Thymus (tissue), 11 donors: ENCODE data around the gene EIF4EBP3. TPM values are rescaled to one million over a fixed set of nuclear protein-coding genes. Genes with fewer than 3 reads are reported as not detected.

Source experiments
- DNase-seq, 9 donors: peaks; one replicate each; pipeline ENCODE4 v3.0.0-alpha.2; 2013; ENCODE audit warnings: low spot score in 9 of 9, low read depth in 6 of 9, missing footprints in 1 of 9
- H3K27ac ChIP-seq, 2 donors: one replicate each; pipeline ENCODE4 v1.5.1; 2013; ENCODE audit warnings: control low read depth in 1 of 2, low read depth in 1 of 2, low read length in 1 of 2, mild to moderate bottlenecking in 1 of 2, moderate library complexity in 1 of 2
- H3K27me3 ChIP-seq, 2 donors: one replicate each; pipeline ENCODE4 v1.5.1; 2013; ENCODE audit warnings: low read length in 1 of 2; ENCODE audit not compliant: control insufficient read depth in 2 of 2, insufficient read depth in 1 of 2
- H3K36me3 ChIP-seq, 2 donors: one replicate each; pipeline ENCODE4 v1.5.1; 2013; ENCODE audit warnings: low read length in 1 of 2, mild to moderate bottlenecking in 1 of 2, moderate library complexity in 1 of 2; ENCODE audit not compliant: control insufficient read depth in 2 of 2, insufficient read depth in 2 of 2
- H3K4me1 ChIP-seq, 2 donors: one replicate each; pipeline ENCODE4 v1.5.1; 2013; ENCODE audit warnings: low read length in 2 of 2; ENCODE audit not compliant: control insufficient read depth in 2 of 2, insufficient read depth in 2 of 2
- H3K4me3 ChIP-seq, 2 donors: one replicate each; pipeline ENCODE4 v1.5.1; 2013; ENCODE audit warnings: low read length in 2 of 2, control low read depth in 1 of 2, mild to moderate bottlenecking in 1 of 2
- H3K9me3 ChIP-seq, 2 donors: one replicate each; pipeline ENCODE4 v1.5.1; 2013; ENCODE audit warnings: low read length in 1 of 2, mild to moderate bottlenecking in 1 of 2; ENCODE audit not compliant: control insufficient read depth in 2 of 2, insufficient read depth in 1 of 2
- WGBS: extraction: QIAGEN DNeasy Blood & Tissue Kit; methylation state at CpG from one replicate; pipeline ENCODE4 v1.1.7; 2013; 5-methylcytosine and 5-hydroxymethylcytosine counted together
- polyA plus RNA-seq: library from polyadenylated mRNA; stranded (reverse); fragments of 200-250 nt; gene quantifications from one replicate; pipeline ENCODE4 v1.2.3, GENCODE V29; 2013
- total RNA-seq: library from RNA; stranded (reverse); fragments of 120-200 nt; gene quantifications from one replicate; pipeline ENCODE4 v1.2.4, GENCODE V29; 2013
- donor health status: healthy.

EIF4EBP3 gene
- total and polyA plus RNA-seq, 2 donors: 4.5 to 48.7 TPM

GRCh38 chr5:140542972-140543371, 4.5 kb upstream of the EIF4EBP3 start:
- Histone ChIP-seq H3K27me3 (no peaks in the 10 kb centered on the region), H3K4me3 (no peak overlapping the region), H3K9me3 (no peaks in the 10 kb centered on the region), H3K27ac (no peak overlapping the region), H3K36me3 (peaks cover 8 to 60% of the 10 kb centered on the region in 2 donors), H3K4me1 (peaks cover 4 to 13% of the 10 kb centered on the region in 2 donors)
- DNase-seq: no peak
- WGBS: 96% methylated on average over 5 of the region's 5 CpGs

DNA sequence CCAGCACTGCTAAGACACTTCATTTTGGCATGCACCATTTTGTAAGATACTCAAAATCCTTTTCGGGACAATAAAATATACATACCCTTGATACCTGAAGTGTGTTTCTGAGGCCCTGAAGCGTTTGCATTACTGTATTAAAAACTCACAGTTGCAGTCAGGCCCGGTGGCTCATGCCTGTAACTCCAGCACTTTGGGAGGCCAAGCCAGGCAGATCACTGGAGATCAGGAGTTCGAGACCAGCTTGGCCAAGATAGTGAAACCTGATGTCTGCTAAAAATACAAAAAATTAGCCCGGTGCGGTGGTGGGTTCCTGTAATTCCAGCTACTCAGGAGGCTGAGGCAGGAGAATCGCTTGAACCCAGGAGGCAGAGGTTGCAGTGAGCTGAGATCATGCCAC, 2.5 kb upstream of the EIF4EBP3 start:
- DNase-seq: no peak
- H3K4me3 ChIP-seq: no peak overlapping the region
- 98% methylated on average over 7 of the region's 7 CpGs for WGBS
- H3K27me3 ChIP-seq: no peaks in the 10 kb centered on the region
- H3K27ac ChIP-seq: no peak overlapping the region
- H3K9me3 ChIP-seq: no peaks in the 10 kb centered on the region
- peaks cover 9 to 30% of the 10 kb centered on the region in 2 donors for H3K4me1 ChIP-seq
- peaks cover 18 to 54% of the 10 kb centered on the region in 2 donors for H3K36me3 ChIP-seq

GRCh38 chr5:140545606-140546005, 1.9 kb upstream of the EIF4EBP3 start:
- Histone ChIP-seq H3K36me3 (peaks cover 24 to 54% of the 10 kb centered on the region in 2 donors), H3K27me3 (no peaks in the 10 kb centered on the region), H3K27ac (no peak overlapping the region), H3K9me3 (no peaks in the 10 kb centered on the region), H3K4me1 (peaks cover 9 to 30% of the 10 kb centered on the region in 2 donors), H3K4me3 (no peak overlapping the region)
- WGBS: 98% methylated on average over 10 of the region's 10 CpGs
- no peak for DNase-seq

- H3K36me3 ChIP-seq: peaks cover 30 to 54% of the 10 kb centered on the region in 2 donors
- H3K27me3 ChIP-seq: no peaks in the 10 kb centered on the region
- DNase-seq: no peak
- H3K4me3 ChIP-seq: peak overlapping the region; percentile 54 to 64
- no peaks in the 10 kb centered on the region for H3K9me3 ChIP-seq
- peak overlapping the region; percentile 39 to 73 for H3K27ac ChIP-seq
- H3K4me1 ChIP-seq: peaks cover 9 to 30% of the 10 kb centered on the region in 2 donors
- WGBS: 77% methylated on average over 13 of the region's 13 CpGs
Measured at GRCh38 chr5:140546851-140547507, 483 bp upstream of the EIF4EBP3 start.

- H3K9me3 ChIP-seq: no peaks in the 10 kb centered on the region
- H3K36me3 ChIP-seq: peaks cover 27 to 54% of the 10 kb centered on the region in 2 donors
- DNase-seq: no peak
- peaks cover 9 to 30% of the 10 kb centered on the region in 2 donors for H3K4me1 ChIP-seq
- WGBS: 13% methylated on average over 5 of the region's 5 CpGs
- no peaks in the 10 kb centered on the region for H3K27me3 ChIP-seq
- H3K4me3 ChIP-seq: peak overlapping the region; percentile 54 to 64
- H3K27ac ChIP-seq: peak overlapping the region; percentile 86 to 92
Measured at GRCh38 chr5:140548300-140548688, 832 bp downstream of the EIF4EBP3 start.

DNA sequence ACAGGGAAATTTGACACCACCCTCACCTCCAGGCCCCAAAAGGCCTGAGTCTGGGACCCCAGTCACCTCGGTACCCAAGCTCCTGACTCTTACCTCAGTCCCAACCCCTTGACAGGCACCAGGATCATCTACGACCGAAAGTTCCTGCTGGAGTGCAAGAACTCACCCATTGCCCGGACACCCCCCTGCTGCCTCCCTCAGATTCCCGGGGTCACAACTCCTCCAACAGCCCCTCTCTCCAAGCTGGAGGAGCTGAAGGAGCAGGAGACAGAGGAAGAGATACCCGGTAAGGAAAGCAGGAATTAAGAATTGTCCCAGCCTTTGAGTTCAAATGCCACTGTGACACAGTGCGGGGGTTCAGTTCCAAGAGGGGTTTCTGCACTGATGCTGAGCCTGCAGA, 1.3 kb downstream of the EIF4EBP3 start:
- WGBS: 99% methylated on average over 7 of the region's 7 CpGs
- Histone ChIP-seq H3K4me3 (no peak overlapping the region), H3K27me3 (no peaks in the 10 kb centered on the region), H3K36me3 (peaks cover 27 to 54% of the 10 kb centered on the region in 2 donors), H3K4me1 (peaks cover 9 to 30% of the 10 kb centered on the region in 2 donors), H3K9me3 (no peaks in the 10 kb centered on the region), H3K27ac (peak overlapping the region; percentile 86 to 92)
- DNase-seq: no peak

- H3K4me3 ChIP-seq: no peak overlapping the region
- H3K27ac ChIP-seq: no peak overlapping the region
- no peak for DNase-seq
- no peaks in the 10 kb centered on the region for H3K9me3 ChIP-seq
- peaks cover 27 to 47% of the 10 kb centered on the region in 2 donors for H3K36me3 ChIP-seq
- peaks cover 12 to 36% of the 10 kb centered on the region in 2 donors for H3K4me1 ChIP-seq
- no peaks in the 10 kb centered on the region for H3K27me3 ChIP-seq
- 94% methylated on average over 3 of the region's 3 CpGs for WGBS
Measured at GRCh38 chr5:140549237-140550144, 2.0 kb downstream of the EIF4EBP3 start.

DNA sequence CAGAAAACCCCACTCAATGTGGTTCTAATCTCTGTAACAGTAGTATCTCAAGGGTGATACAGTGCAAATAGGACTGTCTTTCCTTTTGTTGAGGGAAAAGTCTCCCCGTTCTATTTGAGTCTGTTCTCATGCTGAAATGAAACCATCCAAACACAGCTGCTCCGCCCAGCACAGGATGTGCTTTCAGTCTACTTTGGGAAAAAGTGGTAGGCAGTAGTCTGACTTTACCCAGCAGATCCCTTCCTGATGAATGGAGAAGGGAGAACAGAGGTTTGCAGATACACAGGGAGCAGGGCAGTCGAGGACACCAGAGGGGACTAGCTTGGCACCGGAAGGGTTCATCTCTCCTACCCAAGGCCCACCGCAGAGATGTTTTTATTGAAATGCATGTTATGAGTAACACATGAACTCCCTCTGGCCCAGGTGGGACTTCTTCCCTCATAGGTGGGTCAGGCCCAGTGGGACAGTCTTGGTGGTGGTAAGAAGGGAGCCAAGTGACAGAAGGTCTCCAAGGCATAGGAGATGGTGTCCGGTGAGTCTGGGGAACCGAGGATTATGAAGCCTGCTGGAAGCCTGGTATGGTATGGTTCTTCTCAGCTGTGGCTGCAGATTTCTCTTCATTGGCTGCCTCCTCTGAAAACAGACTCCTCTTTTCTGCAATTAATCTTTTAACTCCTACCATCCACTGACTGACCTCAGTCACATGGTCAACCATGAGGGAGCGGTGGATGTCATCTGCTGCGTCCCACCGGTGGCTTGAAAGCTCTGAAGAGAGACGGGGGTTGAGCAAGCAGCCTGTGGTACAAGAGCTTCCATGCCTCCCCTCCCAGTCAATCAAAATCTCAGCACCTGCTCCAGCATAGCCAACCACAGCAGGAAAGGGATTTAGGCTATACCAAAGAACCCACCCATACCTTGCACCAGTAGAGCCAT, 3.0 kb downstream of the EIF4EBP3 start:
- Histone ChIP-seq H3K9me3 (no peaks in the 10 kb centered on the region), H3K27ac (no peak overlapping the region), H3K27me3 (no peaks in the 10 kb centered on the region), H3K4me1 (peaks cover 15 to 38% of the 10 kb centered on the region in 2 donors), H3K36me3 (peaks cover 27 to 41% of the 10 kb centered on the region in 2 donors), H3K4me3 (no peak overlapping the region)
- 96% methylated on average over 11 of the region's 11 CpGs for WGBS
- no peak for DNase-seq
